Measurements from ENCODE around the gene TTC29.

The TTC29 gene

GRCh38 chr4:146943691-146944375 lies 1.8 kb downstream of the TTC29 start (continued):
- TF ChIP-seq SCRT1 (tag by site-specific recombination; IDR thresholded peaks at IDR 0.05; ENCODE audit: borderline replicate concordance) (no peak), KLF17 (tag by site-specific recombination; IDR thresholded peaks at IDR 0.05) (no peak), TSHZ1 (tag by site-specific recombination; IDR thresholded peaks at IDR 0.05; ENCODE audit: borderline replicate concordance) (no peak), SALL2 (tag by site-specific recombination; IDR thresholded peaks at IDR 0.05; ENCODE audit: borderline replicate concordance) (no peak), ATF2 (tag by site-specific recombination; IDR thresholded peaks at IDR 0.05; ENCODE audit: low read depth) (no peak), ZNF544 (tag by site-specific recombination; IDR thresholded peaks at IDR 0.05) (no peak), ZNF521 (tag by site-specific recombination; IDR thresholded peaks at IDR 0.05) (no peak)

GRCh38 chr4:146932116-146932515 lies 13.5 kb downstream of the TTC29 start:
- Histone ChIP-seq H3K36me3 (ENCODE audit: control insufficient read depth in 2 of 2, insufficient read depth in 1 of 2, low read length in 2 of 2) (no peaks in the 10 kb centered on the region), H3K27ac (ENCODE audit: extremely low read depth, low read depth, low read length) (no peak overlapping the region), H3K4me1 (ENCODE audit: control insufficient read depth, insufficient read depth, low read length) (no peaks in the 10 kb centered on the region), H3K4me3 (ENCODE audit: low read depth, low read length) (no peak overlapping the region), H3K9me3 (ENCODE audit: control insufficient read depth, insufficient read depth, low read depth, low read length) (no peaks in the 10 kb centered on the region)
- TF ChIP-seq KLF7 (tag by site-specific recombination; IDR thresholded peaks at IDR 0.05; ENCODE audit: borderline replicate concordance), result no peak
- TF ChIP-seq KLF9 (tag by site-specific recombination; IDR thresholded peaks at IDR 0.05; ENCODE audit: low read depth), result no peak
- no peak for TF ChIP-seq ZNF169 (tag by site-specific recombination; IDR thresholded peaks at IDR 0.05)
- TF ChIP-seq OSR2 (tag by site-specific recombination; IDR thresholded peaks at IDR 0.05), result no peak
- no peak for TF ChIP-seq ZNF701 (tag by site-specific recombination; IDR thresholded peaks at IDR 0.05)
- no peak for TF ChIP-seq ZNF416 (tag by site-specific recombination; IDR thresholded peaks at IDR 0.05)
- TF ChIP-seq MEIS1 (CRISPR knock-in tag; IDR thresholded peaks at IDR 0.05; ENCODE audit: borderline replicate concordance), result no peak
- TF ChIP-seq ZNF600 (tag by site-specific recombination; IDR thresholded peaks at IDR 0.05), result no peak
- no peak for TF ChIP-seq ZNF404 (tag by site-specific recombination; IDR thresholded peaks at IDR 0.05)
- no peak for TF ChIP-seq ZNF248 (tag by site-specific recombination; IDR thresholded peaks at IDR 0.05)
- no peak for TF ChIP-seq ZNF157 (tag by site-specific recombination; IDR thresholded peaks at IDR 0.05)
- no peak for TF ChIP-seq ZFP69B (tag by site-specific recombination; IDR thresholded peaks at IDR 0.05)
- TF ChIP-seq ZNF426 (tag by site-specific recombination; IDR thresholded peaks at IDR 0.05), result no peak
- TF ChIP-seq ZNF660 (tag by site-specific recombination; IDR thresholded peaks at IDR 0.05), result no peak
- no peak for TF ChIP-seq GLIS2 (tag by site-specific recombination; IDR thresholded peaks at IDR 0.05)
- no peak for TF ChIP-seq ZNF394 (tag by site-specific recombination; IDR thresholded peaks at IDR 0.05; ENCODE audit: borderline replicate concordance)
- POLR2A ChIA-PET, result no interaction called here
- CTCF ChIA-PET, result no interaction called here

Measured in HEK293 (cell line).